Activated naive CD4-positive, alpha-beta T cell treated with anti-CD3 and anti-CD28 coated beads for 36 hours (primary cell): ENCODE measurements around the gene UBE2I. TPM values are rescaled to one million over a fixed set of nuclear protein-coding genes. Genes with fewer than 3 reads are reported as not detected.

ENCODE experiments used
- CTCF ChIA-PET: fragments of 350-600 bp; sonication (Branson Sonifier 250); formaldehyde crosslinking; loops from one replicate; lab custom pipeline; 2021; ENCODE audit warnings: antibody characterized with exemption; lab: Charles Lee
- DNase-seq: peaks from one replicate; pipeline ENCODE4 v3.0.0-alpha.2; 2020
- H3K27ac Mint-ChIP-seq: one replicate; pipeline ENCODE4 v1.8.0; 2021; ENCODE audit warnings: mild to moderate bottlenecking, mixed read lengths
- H3K27me3 Mint-ChIP-seq: one replicate; pipeline ENCODE4 v1.8.0; 2021; ENCODE audit warnings: low read depth, mixed read lengths
- H3K36me3 Mint-ChIP-seq: one replicate; pipeline ENCODE4 v1.8.0; 2021; ENCODE audit warnings: low read depth, mixed read lengths
- H3K4me1 Mint-ChIP-seq: one replicate; pipeline ENCODE4 v1.8.0; 2021; ENCODE audit warnings: low read depth, mixed read lengths
- H3K4me3 Mint-ChIP-seq: one replicate; pipeline ENCODE4 v1.8.0; 2021; ENCODE audit warnings: mild to moderate bottlenecking, moderate library complexity, mixed read lengths
- H3K9me3 Mint-ChIP-seq: one replicate; pipeline ENCODE4 v1.8.0; 2021; ENCODE audit warnings: mixed read lengths
- intact Hi-C: fragments of 100-400 bp; cut with micrococcal nuclease; formaldehyde crosslinking; loops from one replicate; pipeline ENCODE4 v1.15.1; 2023
- total RNA-seq, 2 experiments: library from RNA; stranded (reverse); gene quantifications; one replicate each; pipeline ENCODE4 v1.2.3, GENCODE V29; 2021

UBE2I gene
- total RNA-seq, 2 experiments from 2014 or later, result 273 to 297 TPM

- Mint-ChIP-seq H3K27me3 (no peaks in the 10 kb centered on the region), H3K27ac (no peak overlapping the region), H3K9me3 (no peaks in the 10 kb centered on the region), H3K36me3 (peaks cover 2% of the 10 kb centered on the region), H3K4me3 (no peak overlapping the region), H3K4me1 (peaks cover 26% of the 10 kb centered on the region)
- DNase-seq, result no peak
- intact Hi-C loops, result no loop called here
- CTCF ChIA-PET, result no interaction called here
Observed at GRCh38 chr16:1345651-1346421, 36.4 kb downstream of the UBE2I start.

DNA sequence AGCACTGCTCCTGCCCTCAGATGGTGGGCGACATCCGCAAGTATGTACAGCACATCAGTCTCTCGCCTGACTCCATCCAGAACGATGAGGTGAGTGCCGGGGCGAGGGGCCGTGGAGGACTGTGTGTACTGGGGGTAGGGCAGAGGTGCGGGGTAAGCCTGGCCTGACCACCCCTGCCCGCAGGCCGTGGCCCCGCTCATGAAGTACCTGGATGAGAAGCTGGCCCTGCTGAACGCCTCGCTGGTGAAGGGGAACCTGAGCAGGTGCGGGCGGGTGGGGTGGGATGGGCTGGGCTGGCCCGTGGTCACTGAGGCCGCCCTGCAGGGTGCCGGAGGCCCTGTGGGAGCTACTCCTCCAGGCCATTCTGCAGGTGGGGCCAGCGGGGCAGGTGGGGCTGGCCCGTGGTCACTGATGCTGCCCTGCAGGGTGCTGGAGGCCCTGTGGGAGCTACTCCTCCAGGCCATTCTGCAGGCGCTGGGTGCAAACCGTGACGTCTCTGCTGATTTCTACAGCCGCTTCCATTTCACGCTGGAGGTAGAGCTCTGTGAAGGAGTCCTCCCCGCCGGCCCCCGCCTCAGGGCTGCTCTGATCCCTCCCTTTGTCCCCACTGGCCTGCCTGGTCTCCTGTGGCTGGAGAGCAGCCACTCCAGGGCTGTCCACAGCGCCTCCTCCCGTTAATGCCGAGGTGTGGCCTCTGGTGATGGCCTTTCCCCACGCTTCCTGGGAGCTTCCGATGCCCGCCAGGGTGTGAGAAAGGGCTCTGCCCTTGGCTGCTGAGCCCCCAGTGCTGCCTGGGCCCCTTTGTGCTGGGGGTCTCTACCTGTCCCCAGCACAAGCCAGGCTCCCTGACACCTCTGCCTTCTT lies 37.2 kb downstream of the UBE2I start:
- no peak for DNase-seq
- CTCF ChIA-PET, result no interaction called here
- Mint-ChIP-seq H3K36me3 (peaks cover 2% of the 10 kb centered on the region), H3K4me1 (peaks cover 26% of the 10 kb centered on the region), H3K9me3 (no peaks in the 10 kb centered on the region), H3K27me3 (no peaks in the 10 kb centered on the region), H3K4me3 (no peak overlapping the region), H3K27ac (no peak overlapping the region)
- intact Hi-C loops, result no loop called here

DNA sequence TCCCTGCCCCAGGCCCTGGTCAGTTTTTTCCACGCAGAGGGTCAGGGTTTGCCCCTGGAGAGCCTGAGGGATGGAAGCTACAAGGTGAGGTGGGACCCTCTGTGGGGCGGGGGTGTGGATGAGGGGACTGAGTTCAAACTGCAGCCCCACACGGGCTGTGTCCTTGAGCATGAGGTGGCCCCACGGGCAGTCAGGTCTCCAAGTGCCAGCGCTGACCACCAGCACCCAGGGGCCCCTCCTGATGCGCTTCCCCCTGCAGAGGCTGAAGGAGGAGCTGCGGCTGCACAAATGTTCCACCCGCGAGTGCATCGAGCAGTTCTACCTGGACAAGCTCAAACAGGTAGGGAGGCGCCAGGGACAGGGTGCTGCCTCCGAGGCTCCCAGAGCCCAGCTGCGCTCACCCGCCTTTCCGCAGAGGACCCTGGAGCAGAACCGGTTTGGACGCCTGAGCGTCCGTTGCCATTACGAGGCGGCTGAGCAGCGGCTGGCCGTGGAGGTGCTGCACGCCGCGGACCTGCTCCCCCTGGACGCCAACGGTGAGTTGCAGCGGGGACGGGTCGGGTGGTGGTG lies 37.9 kb downstream of the UBE2I start:
- peaks cover 2% of the 10 kb centered on the region for H3K36me3 Mint-ChIP-seq
- no peak overlapping the region for H3K4me3 Mint-ChIP-seq
- intact Hi-C loops, result no loop called here
- DNase-seq, result no peak
- H3K4me1 Mint-ChIP-seq, result peaks cover 22% of the 10 kb centered on the region
- H3K9me3 Mint-ChIP-seq, result no peaks in the 10 kb centered on the region
- H3K27ac Mint-ChIP-seq, result no peak overlapping the region
- H3K27me3 Mint-ChIP-seq, result no peaks in the 10 kb centered on the region
- CTCF ChIA-PET, result no interaction called here

GRCh38 chr16:1347962-1348361 lies 38.5 kb downstream of the UBE2I start:
- intact Hi-C loops, result no loop called here
- Mint-ChIP-seq H3K4me3 (no peak overlapping the region), H3K27ac (no peak overlapping the region), H3K9me3 (no peaks in the 10 kb centered on the region), H3K4me1 (peaks cover 21% of the 10 kb centered on the region), H3K36me3 (peaks cover 2% of the 10 kb centered on the region), H3K27me3 (no peaks in the 10 kb centered on the region)
- DNase-seq, result no peak
- CTCF ChIA-PET, result no interaction called here

DNA sequence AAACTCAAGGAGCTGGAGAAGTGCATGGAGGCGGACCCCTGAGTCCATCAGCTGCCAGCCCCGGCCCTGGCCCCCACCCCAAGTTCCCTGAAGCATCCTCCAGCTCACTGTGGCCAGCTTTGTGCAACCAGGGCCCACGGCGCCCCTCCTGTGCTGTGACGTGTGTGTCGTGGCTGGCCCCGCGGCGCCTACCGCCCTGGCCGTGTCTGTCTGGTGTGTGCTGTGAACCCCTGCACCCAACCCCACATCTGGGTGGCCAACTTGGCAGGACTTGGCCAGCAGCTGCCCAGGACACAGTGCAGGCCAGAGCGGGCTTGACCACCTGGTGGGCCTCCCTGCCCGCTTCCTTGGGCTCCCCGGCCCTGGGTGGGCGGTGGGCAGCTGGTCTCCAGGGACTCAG lies 39.0 kb downstream of the UBE2I start:
- Mint-ChIP-seq H3K4me3 (no peak overlapping the region), H3K27me3 (no peaks in the 10 kb centered on the region), H3K4me1 (peaks cover 21% of the 10 kb centered on the region), H3K36me3 (peaks cover 2% of the 10 kb centered on the region), H3K27ac (no peak overlapping the region), H3K9me3 (no peaks in the 10 kb centered on the region)
- intact Hi-C loops, result no loop called here
- no peak for DNase-seq
- CTCF ChIA-PET, result no interaction called here

DNA sequence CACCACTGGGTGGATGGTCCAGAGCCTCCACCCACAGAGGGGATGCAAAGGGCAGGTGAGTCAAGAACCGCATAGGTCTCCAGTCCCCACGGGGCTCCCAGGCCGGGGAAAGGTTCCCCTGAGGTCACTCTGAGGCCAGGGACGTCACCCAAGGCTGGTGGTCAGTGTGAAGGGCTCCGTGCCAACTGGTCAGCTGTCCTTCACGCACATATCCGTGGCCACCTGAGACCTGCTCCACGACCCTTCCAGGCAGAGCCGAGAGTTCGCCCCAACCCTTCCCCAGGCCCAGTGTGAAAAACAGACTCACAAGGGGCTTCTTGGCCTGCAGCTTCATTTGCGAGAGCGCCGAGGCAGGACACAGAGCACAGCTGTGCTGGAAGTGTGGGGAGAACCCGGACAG lies 39.5 kb downstream of the UBE2I start:
- no peak overlapping the region for H3K27ac Mint-ChIP-seq
- H3K36me3 Mint-ChIP-seq, result peaks cover 2% of the 10 kb centered on the region
- H3K4me3 Mint-ChIP-seq, result no peak overlapping the region
- peaks cover 25% of the 10 kb centered on the region for H3K4me1 Mint-ChIP-seq
- DNase-seq, result no peak
- no peaks in the 10 kb centered on the region for H3K9me3 Mint-ChIP-seq
- CTCF ChIA-PET, result no interaction called here
- H3K27me3 Mint-ChIP-seq, result no peaks in the 10 kb centered on the region
- intact Hi-C loops, result no loop called here

- DNase-seq, result no peak
- Mint-ChIP-seq H3K9me3 (no peaks in the 10 kb centered on the region), H3K27me3 (no peaks in the 10 kb centered on the region), H3K4me1 (peaks cover 26% of the 10 kb centered on the region), H3K36me3 (peaks cover 2% of the 10 kb centered on the region), H3K4me3 (no peak overlapping the region), H3K27ac (no peak overlapping the region)
- CTCF ChIA-PET, result interaction anchor here (1.0 kb wide), 1 partner anchor 15 kb away, joined by 3 read pairs; no protein-coding TSS in a partner anchor
- intact Hi-C loops, result no loop called here
Observed at GRCh38 chr16:1349351-1349750, 39.9 kb downstream of the UBE2I start.

DNA sequence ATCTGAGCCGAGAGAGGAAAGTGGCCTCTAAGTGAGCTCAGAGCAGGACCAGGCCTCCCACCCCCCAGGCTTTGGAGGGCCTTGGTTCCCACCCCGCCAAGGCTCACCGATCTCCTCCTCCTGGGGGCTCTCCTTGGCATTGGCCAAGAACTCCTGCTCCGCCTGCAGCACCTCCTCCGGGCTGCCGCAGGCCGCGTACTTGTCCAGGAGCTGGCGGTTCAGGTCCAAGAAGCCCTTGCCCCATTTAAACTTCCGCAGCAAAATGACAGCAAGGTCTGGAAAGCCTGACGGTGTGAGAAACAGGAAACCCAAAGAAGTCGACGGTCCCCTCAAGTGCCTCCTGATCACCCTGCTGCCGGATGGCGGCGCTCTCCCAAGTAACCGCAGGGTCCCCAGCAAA lies 40.5 kb downstream of the UBE2I start:
- Mint-ChIP-seq H3K27me3 (no peaks in the 10 kb centered on the region), H3K9me3 (no peaks in the 10 kb centered on the region), H3K4me3 (peak overlapping the region; percentile 80), H3K4me1 (peaks cover 28% of the 10 kb centered on the region), H3K36me3 (peaks cover 2% of the 10 kb centered on the region), H3K27ac (no peak overlapping the region)
- CTCF ChIA-PET, result interaction anchor here (1.0 kb wide), 1 partner anchor 14 kb away, joined by 3 read pairs; no protein-coding TSS in a partner anchor
- no peak for DNase-seq
- intact Hi-C loops, result no loop called here

DNA sequence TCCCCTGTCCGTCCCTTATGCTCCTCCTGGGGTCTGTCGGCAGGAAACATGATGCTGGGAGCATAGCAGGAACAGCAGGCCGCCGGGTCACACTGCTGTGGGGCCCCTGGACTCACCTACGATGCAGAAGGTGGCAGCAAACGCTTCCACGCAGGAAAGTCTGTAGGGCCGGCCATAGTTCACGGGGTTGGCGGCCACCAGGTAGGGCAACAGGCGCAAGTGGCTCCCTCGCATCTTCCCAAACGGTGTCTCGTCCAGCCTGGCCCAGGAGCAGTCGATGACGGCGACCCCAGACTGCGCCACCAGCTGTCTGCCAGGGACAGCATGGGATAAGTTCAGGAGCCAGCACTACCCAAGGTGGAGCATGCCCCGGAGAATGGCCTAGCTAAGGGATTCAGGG lies 41.3 kb downstream of the UBE2I start:
- no peak for DNase-seq
- CTCF ChIA-PET, result interaction anchor here (1.1 kb wide), 1 partner anchor 13 kb away, joined by 3 read pairs; no protein-coding TSS in a partner anchor
- H3K4me1 Mint-ChIP-seq, result peaks cover 32% of the 10 kb centered on the region
- no peaks in the 10 kb centered on the region for H3K27me3 Mint-ChIP-seq
- intact Hi-C loops, result loop anchor here (1.0 kb wide), 1 partner anchor 41 kb away; the partner anchor contains the start of gene UBE2I
- H3K4me3 Mint-ChIP-seq, result peak overlapping the region; percentile 80
- peaks cover 2% of the 10 kb centered on the region for H3K36me3 Mint-ChIP-seq
- no peaks in the 10 kb centered on the region for H3K9me3 Mint-ChIP-seq
- H3K27ac Mint-ChIP-seq, result peak overlapping the region; percentile 68

DNA sequence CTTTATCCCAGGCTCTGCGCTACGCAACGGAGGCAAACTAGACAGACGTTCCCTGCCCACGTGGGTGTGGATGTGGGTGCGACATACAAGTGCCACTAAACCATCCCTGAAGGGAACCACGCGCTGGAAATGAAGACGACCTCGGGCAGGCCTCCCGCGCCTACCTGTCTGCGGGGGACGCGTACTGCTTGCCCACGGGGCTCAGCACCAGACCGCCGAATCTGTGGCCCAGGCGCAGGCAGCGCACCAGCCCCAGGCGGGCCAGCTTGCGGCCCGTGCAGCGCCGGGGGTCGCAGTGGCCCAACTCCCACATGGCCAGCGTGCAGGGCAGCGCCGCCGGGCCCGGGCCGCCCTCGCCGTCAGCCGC lies 41.8 kb downstream of the UBE2I start:
- H3K27ac Mint-ChIP-seq, result peak overlapping the region; percentile 68
- peak; percentile 32 for DNase-seq
- no peaks in the 10 kb centered on the region for H3K27me3 Mint-ChIP-seq
- intact Hi-C loops, result loop anchor here (1.0 kb wide), 1 partner anchor 42 kb away; the partner anchor contains the start of gene UBE2I
- H3K4me1 Mint-ChIP-seq, result peaks cover 32% of the 10 kb centered on the region
- peak overlapping the region; percentile 80 for H3K4me3 Mint-ChIP-seq
- CTCF ChIA-PET, result interaction anchor here (1.1 kb wide), 1 partner anchor 12 kb away, joined by 3 read pairs; no protein-coding TSS in a partner anchor
- no peaks in the 10 kb centered on the region for H3K9me3 Mint-ChIP-seq
- peaks cover 2% of the 10 kb centered on the region for H3K36me3 Mint-ChIP-seq

DNA sequence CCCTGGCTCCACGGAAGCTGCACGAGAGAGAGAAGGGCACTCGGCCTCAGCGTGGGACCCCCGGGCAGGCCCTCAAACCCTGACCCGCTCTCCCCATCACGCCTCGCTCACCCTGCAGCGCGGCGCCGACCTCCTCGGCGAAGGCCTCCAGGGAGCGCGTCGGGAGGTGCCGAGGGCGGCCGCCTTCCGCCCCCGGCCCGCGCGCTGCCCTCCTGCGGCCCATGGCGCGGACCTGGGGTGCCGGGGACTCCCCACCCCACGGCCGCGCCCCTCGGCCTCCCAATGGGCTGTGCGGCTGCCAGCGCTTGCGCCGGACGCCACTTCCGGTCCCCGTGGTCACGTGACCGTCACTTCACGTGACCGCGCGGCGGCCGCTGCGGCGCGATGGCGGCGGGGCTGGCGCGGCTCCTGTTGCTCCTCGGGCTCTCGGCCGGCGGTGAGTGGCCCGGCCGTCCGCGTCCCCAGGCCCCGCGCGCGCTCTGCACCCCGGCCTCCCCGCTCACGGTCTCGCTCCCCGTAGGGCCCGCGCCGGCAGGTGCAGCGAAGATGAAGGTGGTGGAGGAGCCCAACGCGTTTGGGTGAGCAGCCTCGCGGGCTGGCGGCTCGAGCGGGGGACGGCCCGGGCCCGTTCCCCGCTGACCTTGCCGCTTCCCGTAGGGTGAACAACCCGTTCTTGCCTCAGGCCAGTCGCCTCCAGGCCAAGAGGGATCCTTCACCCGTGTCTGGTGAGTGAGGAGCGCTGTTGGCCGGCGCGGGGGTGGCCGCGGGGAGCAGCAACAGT lies 42.3 kb downstream of the UBE2I start, which contains the start of the genes GNPTG and TSR3:
TSS of gene GNPTG (plus strand) at position 350 of the 781 bp plus-strand sequence. CDS start at position 385, 35 bp downstream.
TSS of gene TSR3 (minus strand) at position 297 of the 781 bp plus-strand sequence. CDS start at position 223, 74 bp downstream.
- peak within 1 kb of the TSS; percentile 80 for H3K4me3 Mint-ChIP-seq
- peaks cover 33% of the 10 kb centered on the region for H3K4me1 Mint-ChIP-seq
- H3K36me3 Mint-ChIP-seq, result peaks cover 2% of the 10 kb centered on the region
- H3K27ac Mint-ChIP-seq, result peak within 1 kb of the TSS; percentile 68
- H3K27me3 Mint-ChIP-seq, result no peaks in the 10 kb centered on the region
- CTCF ChIA-PET, result interaction anchor here (1.1 kb wide), 1 partner anchor 11 kb away, joined by 3 read pairs; no protein-coding TSS in a partner anchor
- intact Hi-C loops, result loop anchor here (1.0 kb wide), 1 partner anchor 42 kb away; the partner anchor contains the start of gene UBE2I
- H3K9me3 Mint-ChIP-seq, result no peaks in the 10 kb centered on the region
- peak; percentile 82 for DNase-seq
